Small intestine (tissue), 7 donors: Measurements from ENCODE around the gene CCDC68. TPM values are rescaled to one million over a fixed set of nuclear protein-coding genes. Genes with fewer than 3 reads are reported as not detected.
A peak's percentile ranks its signal among the peaks of the same experiment; 100 is the strongest.

Experiments used
- DNase-seq, 2 donors: peaks; one replicate each; pipeline versions ENCODE4 v3.0.0 to v3.0.0-alpha.2; 2013
- FAIRE-seq: peaks from 2 replicates; lab custom pipeline; 2012; peaks lifted over from hg19 to GRCh38; lab: Jason Lieb, UNC
- H3K27ac ChIP-seq, 3 donors: one replicate each; pipeline ENCODE4 v1.5.1; 2013; ENCODE audit warnings: low read length in 2 of 3, mild to moderate bottlenecking in 2 of 3, control low read depth in 1 of 3, inconsistent platforms in 1 of 3, low read depth in 1 of 3, moderate library complexity in 1 of 3
- H3K27me3 ChIP-seq, 3 donors: one replicate each; pipeline ENCODE4 v1.6.1; 2013; ENCODE audit warnings: low read length in 3 of 3, inconsistent platforms in 1 of 3; ENCODE audit not compliant: control insufficient read depth in 3 of 3, insufficient read depth in 3 of 3
- H3K36me3 ChIP-seq, 3 donors: one replicate each; pipeline ENCODE4 v1.6.1; 2013; ENCODE audit warnings: low read length in 3 of 3, inconsistent platforms in 1 of 3, low read depth in 1 of 3, mild to moderate bottlenecking in 1 of 3, moderate library complexity in 1 of 3; ENCODE audit not compliant: control insufficient read depth in 3 of 3, insufficient read depth in 2 of 3
- H3K4me1 ChIP-seq, 3 donors: one replicate each; pipeline ENCODE4 v1.6.1; 2013; ENCODE audit warnings: low read length in 2 of 3, inconsistent platforms in 1 of 3, low read depth in 1 of 3, mild to moderate bottlenecking in 1 of 3, moderate library complexity in 1 of 3; ENCODE audit not compliant: control insufficient read depth in 3 of 3, insufficient read depth in 2 of 3
- H3K4me3 ChIP-seq, 3 donors: one replicate each; pipeline ENCODE4 v1.5.1; 2013; ENCODE audit warnings: low read length in 3 of 3, control low read depth in 1 of 3, inconsistent platforms in 1 of 3, low read depth in 1 of 3, mild to moderate bottlenecking in 1 of 3, moderate library complexity in 1 of 3
- H3K9me3 ChIP-seq, 2 donors: one replicate each; pipeline ENCODE4 v1.6.1; 2013; ENCODE audit warnings: low read depth in 1 of 2, low read length in 1 of 2; ENCODE audit not compliant: control insufficient read depth in 2 of 2, insufficient read depth in 1 of 2
- WGBS, 3 donors: extraction: QIAGEN DNeasy Blood & Tissue Kit; methylation state at CpG; one replicate each; pipeline ENCODE4 v1.1.7; 2013; 5-methylcytosine and 5-hydroxymethylcytosine counted together
- polyA plus RNA-seq, 4 donors: library from polyadenylated mRNA; stranded (reverse) in 3 of 4; unstranded in 1 of 4; fragments of 200-250 nt in 3 of 4; fragments of 120-200 nt in 1 of 4; gene quantifications; one replicate each; pipeline versions ENCODE4 v1.2.1 to v1.2.3, GENCODE V29; 2013
- donor health status: healthy with polysubstance abuse.
- donor health status: control.
- donor health status: control.
- donor health status: Bipolar disorder and iron deficiency.
- donor health status: healthy.

The CCDC68 gene
- polyA plus RNA-seq, 4 donors: 11.2 to 40.2 (median 31.6) TPM

- peak; percentile 89 for FAIRE-seq
- H3K27me3 ChIP-seq: no peaks in the 10 kb centered on the region
- H3K36me3 ChIP-seq: peaks cover 0 to 13% (median 0%) of the 10 kb centered on the region in 3 donors
- H3K4me1 ChIP-seq: peaks cover 12 to 32% (median 20%) of the 10 kb centered on the region in 3 donors
- 2 to 10% (median 3%) methylated on average over 7 of the region's 7 CpGs for WGBS, 3 donors
- H3K9me3 ChIP-seq: no peaks in the 10 kb centered on the region
- DNase-seq: peak; percentile 94 to 99
- H3K4me3 ChIP-seq: peak overlapping the region in 2 of 3 donors; percentile 4 to 26
- peak overlapping the region in 2 of 3 donors; percentile 63 to 65 for H3K27ac ChIP-seq
These were observed 13.1 kb downstream of the CCDC68 start for GRCh38 chr18:54946149-54946581.

GRCh38 chr18:54945576-54946125 is 13.6 kb downstream of the CCDC68 start:
- 40 to 54% (median 44%) methylated on average over 4 of the region's 4 CpGs for WGBS, 3 donors

GRCh38 chr18:54942569-54942968 is 16.7 kb downstream of the CCDC68 start:
- Histone ChIP-seq H3K4me1 (peaks cover 6 to 18% (median 14%) of the 10 kb centered on the region in 3 donors), H3K36me3 (peaks cover 0 to 15% (median 8%) of the 10 kb centered on the region in 3 donors), H3K9me3 (no peaks in the 10 kb centered on the region), H3K27me3 (no peaks in the 10 kb centered on the region), H3K4me3 (no peak overlapping the region), H3K27ac (no peak overlapping the region)
- DNase-seq (no peak), FAIRE-seq (no peak)
- WGBS, 3 donors: 95 to 99% (median 96%) methylated on average over 3 of the region's 3 CpGs

More at GRCh38 chr18:54945576-54946125, 13.6 kb downstream of the CCDC68 start:
- H3K36me3 ChIP-seq: peaks cover 0 to 13% (median 0%) of the 10 kb centered on the region in 3 donors
- peak overlapping the region; percentile 63 to 97 (median 85) for H3K27ac ChIP-seq
- H3K9me3 ChIP-seq: no peaks in the 10 kb centered on the region
- H3K4me3 ChIP-seq: peak overlapping the region in 1 of 3 donors; percentile 4
- no peaks in the 10 kb centered on the region for H3K27me3 ChIP-seq
- peaks cover 12 to 32% (median 20%) of the 10 kb centered on the region in 3 donors for H3K4me1 ChIP-seq
- DNase-seq: peak in 1 of 2 donors; percentile 36
- FAIRE-seq: no peak

- DNase-seq: no peak
- Histone ChIP-seq H3K36me3 (peaks cover 0 to 15% (median 8%) of the 10 kb centered on the region in 3 donors), H3K4me3 (no peak overlapping the region), H3K27ac (no peak overlapping the region), H3K4me1 (peaks cover 4 to 14% (median 12%) of the 10 kb centered on the region in 3 donors), H3K9me3 (no peaks in the 10 kb centered on the region), H3K27me3 (no peaks in the 10 kb centered on the region)
- FAIRE-seq: no peak
- 79 to 90% (median 84%) methylated on average over 4 of the region's 4 CpGs for WGBS, 3 donors
These were observed 17.1 kb downstream of the CCDC68 start for GRCh38 chr18:54942144-54942543.

GRCh38 chr18:54939361-54939917 is 19.8 kb downstream of the CCDC68 start:
- FAIRE-seq: no peak
- 90 to 92% (median 91%) methylated on average over 7 of the region's 7 CpGs for WGBS, 3 donors

GRCh38 chr18:54938506-54938905 is 20.8 kb downstream of the CCDC68 start:
- no peaks in the 10 kb centered on the region for H3K4me1 ChIP-seq
- no peak overlapping the region for H3K27ac ChIP-seq
- FAIRE-seq (no peak), DNase-seq (no peak)
- H3K9me3 ChIP-seq: no peaks in the 10 kb centered on the region
- peaks cover 0 to 23% (median 18%) of the 10 kb centered on the region in 3 donors for H3K36me3 ChIP-seq
- H3K27me3 ChIP-seq: no peaks in the 10 kb centered on the region
- H3K4me3 ChIP-seq: no peak overlapping the region
- 90 to 97% (median 91%) methylated on average over 3 of the region's 3 CpGs for WGBS, 3 donors

More at GRCh38 chr18:54939361-54939917, 19.8 kb downstream of the CCDC68 start:
- Histone ChIP-seq H3K36me3 (peaks cover 0 to 26% (median 18%) of the 10 kb centered on the region in 3 donors), H3K4me1 (peaks cover 0 to 4% (median 0%) of the 10 kb centered on the region in 3 donors), H3K9me3 (no peaks in the 10 kb centered on the region), H3K4me3 (no peak overlapping the region), H3K27ac (no peak overlapping the region), H3K27me3 (no peaks in the 10 kb centered on the region)
- no peak for DNase-seq

- DNase-seq (no peak), FAIRE-seq (no peak)
- WGBS, 3 donors: 23 to 84% (median 74%) methylated on average over 1 of the region's 1 CpG
- H3K36me3 ChIP-seq: peaks cover 0 to 25% (median 16%) of the 10 kb centered on the region in 3 donors
- no peak overlapping the region for H3K4me3 ChIP-seq
- H3K9me3 ChIP-seq: no peaks in the 10 kb centered on the region
- H3K27me3 ChIP-seq: no peaks in the 10 kb centered on the region
- no peak overlapping the region for H3K27ac ChIP-seq
- H3K4me1 ChIP-seq: no peaks in the 10 kb centered on the region
These were observed 26.8 kb downstream of the CCDC68 start for GRCh38 chr18:54932472-54932871.

- Histone ChIP-seq H3K4me1 (no peaks in the 10 kb centered on the region), H3K27ac (no peak overlapping the region), H3K4me3 (no peak overlapping the region), H3K36me3 (peaks cover 0 to 20% (median 12%) of the 10 kb centered on the region in 3 donors), H3K27me3 (no peaks in the 10 kb centered on the region), H3K9me3 (no peaks in the 10 kb centered on the region)
- FAIRE-seq: no peak
- 91 to 99% (median 97%) methylated on average over 4 of the region's 4 CpGs for WGBS, 3 donors
- no peak for DNase-seq
These were observed 28.1 kb downstream of the CCDC68 start for GRCh38 chr18:54931152-54931551.
